GM13977 (cell line): Measurements from ENCODE around the gene FBXW7.

Experiments used
- DNase-seq: peaks from one replicate; pipeline ENCODE4 v3.0.0; 2012; ENCODE audit warnings: low spot score
- in situ Hi-C: fragments of 300-500 bp; cut with MboI; formaldehyde crosslinking; loops from one replicate; pipeline ENCODE4 v1.12.0; 2022; ENCODE audit warnings: low sequenced_read_pairs, low pct_unique_long_range_greater_than_20kb, mixed read lengths, inconsistent platforms; ENCODE audit not compliant: unreplicated experiment
- TF ChIP-seq, protein P1 (sequence below): IDR thresholded peaks from 2 replicates; pipeline ENCODE4 v1.5.1; 2012; ENCODE audit warnings: mild to moderate bottlenecking, control low read depth; ENCODE audit not compliant: insufficient read depth; ENCODE audit errors: extremely low read depth, missing control alignments

Gene FBXW7

DNA sequence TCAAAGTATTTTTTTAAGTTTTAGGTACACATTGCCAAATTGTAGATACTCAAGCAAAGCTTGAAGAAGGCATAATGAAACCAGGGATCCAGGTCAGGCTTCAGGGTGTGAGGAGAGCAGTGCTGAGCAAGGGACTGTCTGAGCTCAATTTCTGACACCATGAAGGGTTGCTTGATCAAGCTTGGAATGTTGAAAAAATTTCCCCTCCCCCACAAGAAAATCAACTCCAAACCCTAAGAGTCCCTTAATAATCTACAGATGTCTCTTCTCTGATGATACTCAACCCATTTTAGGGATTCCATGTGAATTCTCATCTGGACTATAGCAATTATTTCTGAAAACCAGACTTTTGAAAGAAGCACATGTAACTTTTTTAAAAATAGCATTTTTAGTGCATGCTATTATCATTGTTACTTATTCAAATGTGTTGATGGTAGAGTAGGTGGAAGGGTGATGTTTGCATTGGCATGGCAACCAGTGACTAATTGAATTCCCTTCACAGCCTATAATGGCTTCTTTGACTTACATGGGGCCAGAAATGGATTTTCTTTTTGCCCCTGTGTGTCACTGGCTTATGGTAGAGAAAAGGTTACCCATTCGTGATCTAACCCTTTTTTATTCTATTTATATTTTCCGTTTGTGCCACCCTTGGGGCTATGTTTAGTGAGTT is 252.0 kb downstream of the FBXW7 start:
- no peak for DNase-seq
- TF ChIP-seq, protein P1, sequence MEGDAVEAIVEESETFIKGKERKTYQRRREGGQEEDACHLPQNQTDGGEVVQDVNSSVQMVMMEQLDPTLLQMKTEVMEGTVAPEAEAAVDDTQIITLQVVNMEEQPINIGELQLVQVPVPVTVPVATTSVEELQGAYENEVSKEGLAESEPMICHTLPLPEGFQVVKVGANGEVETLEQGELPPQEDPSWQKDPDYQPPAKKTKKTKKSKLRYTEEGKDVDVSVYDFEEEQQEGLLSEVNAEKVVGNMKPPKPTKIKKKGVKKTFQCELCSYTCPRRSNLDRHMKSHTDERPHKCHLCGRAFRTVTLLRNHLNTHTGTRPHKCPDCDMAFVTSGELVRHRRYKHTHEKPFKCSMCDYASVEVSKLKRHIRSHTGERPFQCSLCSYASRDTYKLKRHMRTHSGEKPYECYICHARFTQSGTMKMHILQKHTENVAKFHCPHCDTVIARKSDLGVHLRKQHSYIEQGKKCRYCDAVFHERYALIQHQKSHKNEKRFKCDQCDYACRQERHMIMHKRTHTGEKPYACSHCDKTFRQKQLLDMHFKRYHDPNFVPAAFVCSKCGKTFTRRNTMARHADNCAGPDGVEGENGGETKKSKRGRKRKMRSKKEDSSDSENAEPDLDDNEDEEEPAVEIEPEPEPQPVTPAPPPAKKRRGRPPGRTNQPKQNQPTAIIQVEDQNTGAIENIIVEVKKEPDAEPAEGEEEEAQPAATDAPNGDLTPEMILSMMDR: no peak
- in situ Hi-C loops: no loop called here

DNA sequence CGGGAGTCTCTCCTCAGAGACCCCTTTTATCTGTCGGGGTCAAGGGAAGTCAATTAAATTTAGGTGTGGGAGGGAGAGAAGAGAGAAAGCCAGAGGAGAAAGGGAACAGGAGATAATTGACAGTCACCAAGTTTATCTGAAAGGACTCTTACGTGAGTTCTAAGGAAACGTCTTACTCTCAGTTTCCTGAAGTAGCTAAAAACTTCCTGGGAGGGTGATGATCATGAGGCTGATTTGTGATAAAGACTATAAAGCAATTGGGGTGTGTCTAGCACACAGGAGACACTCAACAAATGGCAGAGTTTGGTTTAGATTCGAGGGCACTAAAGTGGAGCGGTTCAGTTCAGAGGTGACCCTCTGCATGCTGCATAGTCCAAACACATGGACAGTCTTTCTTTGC is 254.1 kb downstream of the FBXW7 start:
- TF ChIP-seq, protein P1: no peak
- no peak for DNase-seq
- in situ Hi-C loops: no loop called here

DNA sequence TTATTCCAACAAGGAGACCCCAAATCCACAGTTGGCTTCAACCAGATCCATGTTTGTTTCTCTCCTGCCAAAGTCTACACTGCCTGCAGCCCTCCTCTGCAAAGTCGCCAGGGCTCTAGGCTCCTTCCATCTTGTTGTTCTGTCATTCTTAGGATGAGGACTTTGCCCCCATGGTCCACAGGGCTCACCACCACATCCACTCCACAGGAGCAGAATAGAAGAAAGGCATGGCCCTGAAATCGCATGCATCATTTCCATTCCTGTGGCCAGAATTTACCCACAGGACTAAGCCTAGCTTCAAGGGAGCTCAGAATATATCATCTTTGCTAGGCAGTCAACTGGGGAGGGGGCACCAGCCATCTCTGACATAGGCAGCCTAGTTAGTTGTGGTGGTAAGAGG is 254.7 kb downstream of the FBXW7 start:
- DNase-seq: no peak
- TF ChIP-seq, protein P1: no peak
- in situ Hi-C loops: no loop called here

GRCh38 chr4:152279234-152279566 is 256.7 kb downstream of the FBXW7 start:
- DNase-seq: no peak
- in situ Hi-C loops: no loop called here
- TF ChIP-seq, protein P1: no peak

GRCh38 chr4:152278505-152279233 is 257.2 kb downstream of the FBXW7 start:
- no peak for DNase-seq
- in situ Hi-C loops: no loop called here

GRCh38 chr4:152278172-152278504 is 257.8 kb downstream of the FBXW7 start:
- DNase-seq: no peak
- in situ Hi-C loops: no loop called here

More at GRCh38 chr4:152278505-152279233, 257.2 kb downstream of the FBXW7 start:
- TF ChIP-seq, protein P1: no peak

More at GRCh38 chr4:152278172-152278504, 257.8 kb downstream of the FBXW7 start:
- TF ChIP-seq, protein P1: no peak
